Activated CD8-positive, alpha-beta T cell treated with anti-CD3 and anti-CD28 coated beads for 36 hours (primary cell): Measurements from ENCODE around the gene RAD51B. TPM values are rescaled to one million over a fixed set of nuclear protein-coding genes. Genes with fewer than 3 reads are reported as not detected.

Experiments used
- ATAC-seq: fragments of 200-7000 bp; cut with Tn5 transposase; one replicate; pipeline ENCODE4 v1.10.0; 2021; ENCODE audit warnings: mild to moderate bottlenecking, moderate library complexity
- CTCF ChIA-PET: fragments of 350-600 bp; sonication (Branson Sonifier 250); formaldehyde crosslinking; loops from one replicate; lab custom pipeline; 2021; ENCODE audit warnings: antibody characterized with exemption; lab: Charles Lee
- POLR2A ChIA-PET: fragments of 350-600 bp; sonication (Branson Sonifier 250); formaldehyde crosslinking; loops from one replicate; lab custom pipeline; 2021; ENCODE audit warnings: antibody characterized with exemption; lab: Charles Lee
- DNase-seq: peaks from one replicate; pipeline ENCODE4 v3.0.0-alpha.2; 2020
- H3K27ac Mint-ChIP-seq: one replicate; pipeline ENCODE4 v1.8.0; 2021; ENCODE audit warnings: mild to moderate bottlenecking, mixed read lengths
- H3K27me3 Mint-ChIP-seq: one replicate; pipeline ENCODE4 v1.8.0; 2021; ENCODE audit warnings: mixed read lengths
- H3K36me3 Mint-ChIP-seq: one replicate; pipeline ENCODE4 v1.8.0; 2021; ENCODE audit warnings: low read depth, mixed read lengths
- H3K4me1 Mint-ChIP-seq: one replicate; pipeline ENCODE4 v1.8.0; 2021; ENCODE audit warnings: low read depth, mixed read lengths
- H3K4me3 Mint-ChIP-seq: one replicate; pipeline ENCODE4 v1.8.0; 2021; ENCODE audit warnings: mild to moderate bottlenecking, moderate library complexity, mixed read lengths
- H3K9me3 Mint-ChIP-seq: one replicate; pipeline ENCODE4 v1.8.0; 2021; ENCODE audit warnings: mixed read lengths
- CTCF ChIP-seq: fragments of 200-600 bp; IDR thresholded peaks from one replicate; pipeline ENCODE4 v1.8.0; 2022; ENCODE audit warnings: antibody characterized with exemption, mild to moderate bottlenecking
- intact Hi-C: fragments of 100-400 bp; cut with micrococcal nuclease; formaldehyde crosslinking; loops from one replicate; pipeline ENCODE4 v1.10.0; 2022
- total RNA-seq, 2 experiments: library from RNA; stranded (reverse); gene quantifications; one replicate each; pipeline ENCODE4 v1.2.3, GENCODE V29; 2021

RAD51B gene
- total RNA-seq, 2 experiments from 2014 or later = 38.2 to 40.6 TPM

- TF ChIP-seq CTCF = no peak
- Mint-ChIP-seq H3K9me3 (peaks cover 6% of the 10 kb centered on the region), H3K4me3 (no peak overlapping the region), H3K4me1 (peaks cover 57% of the 10 kb centered on the region), H3K27ac (no peak overlapping the region), H3K36me3 (no peaks in the 10 kb centered on the region), H3K27me3 (no peaks in the 10 kb centered on the region)
- DNase-seq (no peak), ATAC-seq (no peak)
- ChIA-PET POLR2A (interaction anchor here (1.0 kb wide), 1 partner anchor 34 kb away, joined by 3 read pairs; no protein-coding TSS in a partner anchor), CTCF (interaction anchor here (1.1 to 8.1 kb wide), 9 partner anchors 14 to 98 kb away, joined by 3 to 68 read pairs (median 3); no protein-coding TSS in a partner anchor)
- intact Hi-C loops = loop anchor here (5.0 kb wide), 1 partner anchor 71 kb away; no protein-coding TSS in a partner anchor
Observed at GRCh38 chr14:68716698-68717097, 897.1 kb downstream of the RAD51B start.

GRCh38 chr14:68718023-68718990, 898.7 kb downstream of the RAD51B start:
- no peak overlapping the region for H3K27ac Mint-ChIP-seq
- DNase-seq = peak; percentile 31
- TF ChIP-seq CTCF = peak; percentile 60
- H3K9me3 Mint-ChIP-seq = peaks cover 6% of the 10 kb centered on the region
- CTCF ChIA-PET = interaction anchor here (1.0 to 8.1 kb wide), 8 partner anchors 15 to 405 kb away, joined by 3 to 68 read pairs (median 4); no protein-coding TSS in a partner anchor
- intact Hi-C loops = loop anchor here (5.0 kb wide), 1 partner anchor 69 kb away; no protein-coding TSS in a partner anchor
- ATAC-seq = peak; percentile 41
- peaks cover 42% of the 10 kb centered on the region for H3K4me1 Mint-ChIP-seq
- H3K4me3 Mint-ChIP-seq = no peak overlapping the region
- no peaks in the 10 kb centered on the region for H3K36me3 Mint-ChIP-seq
- no peaks in the 10 kb centered on the region for H3K27me3 Mint-ChIP-seq
- POLR2A ChIA-PET = interaction anchor here (0.8 to 1.9 kb wide), 5 partner anchors 11 to 98 kb away, joined by 3 to 7 read pairs (median 4); no protein-coding TSS in a partner anchor

- Mint-ChIP-seq H3K27me3 (no peaks in the 10 kb centered on the region), H3K4me3 (no peak overlapping the region), H3K36me3 (no peaks in the 10 kb centered on the region), H3K4me1 (peaks cover 39% of the 10 kb centered on the region), H3K9me3 (peaks cover 6% of the 10 kb centered on the region), H3K27ac (peak overlapping the region; percentile 63)
- ChIA-PET CTCF (interaction anchor here (0.9 to 8.1 kb wide), 10 partner anchors 13 to 471 kb away, joined by 3 to 68 read pairs (median 3); no protein-coding TSS in a partner anchor), POLR2A (interaction anchor here (0.7 to 1.9 kb wide), 9 partner anchors 40 to 97 kb away, joined by 3 to 7 read pairs (median 3); no protein-coding TSS in a partner anchor)
- ATAC-seq (peak; percentile 71), DNase-seq (no peak)
- intact Hi-C loops = loop anchor here (2.0 to 5.0 kb wide), 2 partner anchors 15 to 67 kb away; no protein-coding TSS in a partner anchor
- TF ChIP-seq CTCF = no peak
Observed at GRCh38 chr14:68719634-68720384, 900.2 kb downstream of the RAD51B start.

GRCh38 chr14:68722186-68722585, 902.6 kb downstream of the RAD51B start:
- POLR2A ChIA-PET = interaction anchor here (0.9 kb wide), 1 partner anchor 19 kb away, joined by 3 read pairs; no protein-coding TSS in a partner anchor
- intact Hi-C loops = no loop called here
- TF ChIP-seq CTCF = no peak
- Mint-ChIP-seq H3K36me3 (no peaks in the 10 kb centered on the region), H3K27me3 (no peaks in the 10 kb centered on the region), H3K4me3 (no peak overlapping the region), H3K27ac (no peak overlapping the region), H3K9me3 (peaks cover 6% of the 10 kb centered on the region), H3K4me1 (peaks cover 25% of the 10 kb centered on the region)
- ATAC-seq = no peak
- no peak for DNase-seq
- CTCF ChIA-PET = interaction anchor here (0.9 to 1.5 kb wide), 3 partner anchors 11 to 64 kb away, joined by 3 read pairs; no protein-coding TSS in a partner anchor
